ENCODE data around the gene GPRIN3. TPM values are rescaled to one million over a fixed set of nuclear protein-coding genes. Genes with fewer than 3 reads are reported as not detected.

GPRIN3 gene
- total RNA-seq, 6 donors from 2014 or later, result 13.6 to 28.0 (median 20.6) TPM

GRCh38 chr4:89247951-89248350 is 59.6 kb downstream of the GPRIN3 start:
- TF ChIP-seq POLR2AphosphoS5 (IDR thresholded peaks at IDR 0.05), result no peak
- no peak for TF ChIP-seq EP300 (IDR thresholded peaks at IDR 0.05)
- TF ChIP-seq POLR2A (IDR thresholded peaks at IDR 0.05), result no peak
- TF ChIP-seq CTCF (IDR thresholded peaks at IDR 0.05), result no peak
- H3K27me3 ChIP-seq, result no peaks in the 10 kb centered on the region
- DNase-seq, result peak in 1 of 2 donors; percentile 60

GRCh38 chr4:89245459-89245858 is 62.1 kb downstream of the GPRIN3 start:
- WGBS, 2 donors, result 71 to 85% methylated on average over 2 of the region's 2 CpGs
- no peak for ATAC-seq (ENCODE audit: low FRiP score in 2 of 2)

More at GRCh38 chr4:89247951-89248350, 59.6 kb downstream of the GPRIN3 start:
- H3K27ac ChIP-seq, result no peak overlapping the region
- H3K4me3 ChIP-seq, result no peak overlapping the region
- H3K9me3 ChIP-seq, result no peaks in the 10 kb centered on the region
- no peaks in the 10 kb centered on the region for H3K4me1 ChIP-seq
- peaks cover 0 to 5% (median 0%) of the 10 kb centered on the region in 4 donors for H3K36me3 ChIP-seq
- 97% methylated on average over 13 of the region's 13 CpGs for WGBS, 2 donors
- ATAC-seq (ENCODE audit: low FRiP score in 2 of 2), result no peak

GRCh38 chr4:89243733-89244252 is 63.8 kb downstream of the GPRIN3 start:
- H3K27ac ChIP-seq, result no peak overlapping the region
- no peaks in the 10 kb centered on the region for H3K4me1 ChIP-seq
- no peak for DNase-seq
- no peak for TF ChIP-seq POLR2A (IDR thresholded peaks at IDR 0.05)
- no peak for TF ChIP-seq EP300 (IDR thresholded peaks at IDR 0.05)
- TF ChIP-seq CTCF (IDR thresholded peaks at IDR 0.05), result no peak
- TF ChIP-seq POLR2AphosphoS5 (IDR thresholded peaks at IDR 0.05), result no peak
- H3K9me3 ChIP-seq, result no peaks in the 10 kb centered on the region
- no peaks in the 10 kb centered on the region for H3K27me3 ChIP-seq
- peaks cover 0 to 1% (median 0%) of the 10 kb centered on the region in 4 donors for H3K36me3 ChIP-seq
- no peak for ATAC-seq (ENCODE audit: low FRiP score in 2 of 2)
- H3K4me3 ChIP-seq, result no peak overlapping the region

More at GRCh38 chr4:89245459-89245858, 62.1 kb downstream of the GPRIN3 start:
- Histone ChIP-seq H3K9me3 (no peaks in the 10 kb centered on the region), H3K4me3 (no peak overlapping the region), H3K4me1 (no peaks in the 10 kb centered on the region), H3K36me3 (peaks cover 0 to 5% (median 0%) of the 10 kb centered on the region in 4 donors), H3K27ac (no peak overlapping the region), H3K27me3 (no peaks in the 10 kb centered on the region)
- no peak for DNase-seq
- TF ChIP-seq EP300 (IDR thresholded peaks at IDR 0.05) (no peak), POLR2A (IDR thresholded peaks at IDR 0.05) (no peak), CTCF (IDR thresholded peaks at IDR 0.05) (no peak), POLR2AphosphoS5 (IDR thresholded peaks at IDR 0.05) (no peak)

GRCh38 chr4:89242864-89243732 is 64.5 kb downstream of the GPRIN3 start:
- ATAC-seq (ENCODE audit: low FRiP score in 2 of 2) (peak in 1 of 2 donors; percentile 21), DNase-seq (no peak)
- WGBS, 2 donors, result 50 to 57% methylated on average over 5 of the region's 5 CpGs
- Histone ChIP-seq H3K4me1 (no peaks in the 10 kb centered on the region), H3K9me3 (no peaks in the 10 kb centered on the region), H3K27ac (no peak overlapping the region), H3K27me3 (no peaks in the 10 kb centered on the region), H3K36me3 (no peaks in the 10 kb centered on the region), H3K4me3 (no peak overlapping the region)
- no peak for TF ChIP-seq CTCF (IDR thresholded peaks at IDR 0.05)
- no peak for TF ChIP-seq POLR2AphosphoS5 (IDR thresholded peaks at IDR 0.05)
- no peak for TF ChIP-seq POLR2A (IDR thresholded peaks at IDR 0.05)
- TF ChIP-seq EP300 (IDR thresholded peaks at IDR 0.05), result no peak

Measured in upper lobe of left lung (tissue), 6 donors.